SKM-1 (cell line): ENCODE data around the gene PRMT9.
A peak's percentile ranks its signal among the peaks of the same experiment; 100 is the strongest.

Source experiments
- DNase-seq: peaks from one replicate; lab custom pipeline; 2025; ENCODE audit not compliant: unreplicated experiment; lab: John Stamatoyannopoulos, UW

PRMT9 gene

DNA sequence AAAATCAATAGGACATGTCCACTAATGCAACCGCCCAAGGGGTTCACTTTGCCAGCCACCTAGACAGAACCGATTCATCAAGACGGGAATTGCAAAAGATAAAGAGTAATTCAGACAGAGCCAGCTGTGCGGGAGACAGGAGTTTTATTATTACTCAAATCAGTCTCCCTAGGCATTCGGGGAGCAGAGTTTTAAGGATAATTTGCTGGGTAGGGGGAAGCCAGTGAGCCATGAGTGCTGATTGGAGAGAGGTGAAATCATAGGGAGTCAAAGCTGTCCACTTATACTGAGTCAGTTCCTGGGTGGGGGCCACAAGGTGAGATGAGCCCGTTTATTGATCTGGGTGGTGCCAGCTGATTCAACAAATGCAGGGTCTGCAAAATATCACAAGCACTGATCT is 58.2 kb downstream of the PRMT9 start:
- no peak for DNase-seq

DNA sequence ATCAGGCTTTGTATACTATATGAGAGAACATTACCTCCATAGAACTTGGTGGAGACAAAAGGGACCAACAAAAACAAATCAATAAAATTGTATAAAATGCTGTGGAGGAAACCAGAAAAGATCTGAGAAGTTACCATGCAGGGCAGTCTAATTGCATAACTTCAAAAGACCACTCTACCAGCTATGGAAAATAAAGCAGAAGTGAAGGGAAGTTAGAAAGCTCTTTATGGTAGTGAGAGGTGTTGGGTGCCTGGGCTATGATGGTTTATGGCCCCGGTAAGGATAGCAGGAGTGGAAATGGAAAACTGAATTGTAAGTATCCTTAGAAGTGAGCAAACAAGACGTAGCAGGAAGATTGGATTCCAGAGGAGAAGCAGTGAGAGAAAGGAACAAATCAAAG is 63.6 kb downstream of the PRMT9 start:
- no peak for DNase-seq

DNA sequence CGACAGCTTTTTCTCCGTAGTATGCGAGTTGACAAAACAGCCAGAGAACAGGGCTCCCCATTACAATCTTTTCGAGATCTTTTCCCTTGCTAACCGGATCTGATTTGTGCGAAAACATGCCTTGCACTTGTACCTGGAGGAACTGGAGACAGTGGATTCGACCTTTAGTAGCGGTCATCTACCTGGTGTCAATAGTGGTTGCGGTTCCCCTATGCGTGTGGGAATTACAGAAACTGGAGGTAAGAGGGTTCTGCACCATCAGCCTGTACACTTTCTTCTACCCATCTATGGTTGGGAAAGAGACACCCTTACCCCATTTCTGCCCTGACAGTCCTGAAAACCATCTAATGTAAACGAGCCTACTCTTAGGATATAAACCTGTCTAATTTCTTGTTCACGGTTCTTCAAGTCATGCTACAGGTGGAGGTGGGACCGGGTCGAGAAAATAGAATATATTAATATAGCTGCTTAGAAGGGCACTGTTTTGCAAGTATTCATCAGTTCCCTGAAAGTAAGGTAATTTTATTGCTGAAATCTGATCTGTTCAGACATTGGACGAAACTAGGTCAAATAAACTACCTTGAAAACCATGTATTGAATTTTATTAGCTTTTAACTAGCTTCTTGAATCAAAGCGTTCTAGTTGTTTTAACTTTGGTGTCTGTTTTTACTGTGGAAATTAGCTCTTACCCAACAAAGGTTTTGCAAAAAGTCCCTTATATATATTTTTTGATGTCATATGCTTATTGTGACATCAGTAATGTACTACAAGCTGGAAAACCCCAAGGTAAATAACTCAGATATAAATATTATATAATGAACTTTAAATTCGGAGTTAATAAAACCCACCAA is 65.9 kb downstream of the PRMT9 start:
- no peak for DNase-seq

DNA sequence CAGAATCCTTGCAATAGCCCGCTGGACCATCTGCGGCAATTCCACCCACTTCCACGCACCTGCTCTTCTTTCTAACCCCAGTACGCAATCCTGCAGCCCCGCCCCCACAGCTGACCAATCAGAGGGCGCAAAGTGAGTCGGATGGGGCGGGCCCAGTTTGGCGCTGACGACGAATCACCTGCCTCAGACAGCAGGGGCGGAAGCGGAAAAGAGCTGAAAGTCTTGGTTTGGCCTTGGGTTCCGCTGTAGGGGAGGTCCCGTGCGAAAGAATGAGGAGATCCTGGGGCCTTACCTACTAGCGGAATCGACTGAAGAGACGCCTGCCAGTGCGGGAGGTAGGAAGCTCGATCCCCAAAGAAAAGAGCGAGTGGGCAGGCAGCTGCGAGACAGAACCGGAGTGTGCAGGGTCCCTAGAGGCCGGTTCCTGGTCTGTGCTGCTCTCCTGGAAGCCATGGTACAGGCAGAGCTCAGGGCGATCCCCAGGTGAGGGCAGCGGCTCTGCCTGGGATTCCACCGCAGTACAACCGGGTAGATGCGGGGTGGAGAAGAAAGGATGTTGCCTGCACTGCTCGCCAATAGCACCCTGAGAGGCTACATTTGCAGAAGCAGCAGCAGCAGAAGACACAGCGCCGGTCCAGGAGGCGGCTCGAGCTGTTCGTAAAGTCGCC is 66.7 kb downstream of the PRMT9 start, which contains the start of gene TMEM184C:
Gene TMEM184C (plus strand): TSS at position 225 of the 668 bp plus-strand sequence. CDS start 560 bp downstream, outside the sequence.
- DNase-seq: peak; percentile 95

DNA sequence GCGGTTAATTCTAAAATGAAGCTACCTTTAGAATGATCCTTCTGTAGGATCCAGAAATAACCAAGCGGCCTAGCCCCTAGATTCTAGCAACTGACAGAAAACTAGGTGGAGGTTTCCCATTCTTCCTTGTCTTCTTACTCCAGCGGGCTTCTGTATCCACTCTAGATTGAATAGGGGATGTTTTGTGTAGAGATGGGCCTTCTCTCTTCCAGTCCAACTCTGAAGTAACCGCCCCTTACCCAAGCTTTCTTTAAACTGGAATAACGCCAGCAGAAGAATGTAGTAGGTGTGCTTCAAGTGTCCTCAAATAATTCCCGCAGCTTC is 67.2 kb downstream of the PRMT9 start:
- DNase-seq: no peak

DNA sequence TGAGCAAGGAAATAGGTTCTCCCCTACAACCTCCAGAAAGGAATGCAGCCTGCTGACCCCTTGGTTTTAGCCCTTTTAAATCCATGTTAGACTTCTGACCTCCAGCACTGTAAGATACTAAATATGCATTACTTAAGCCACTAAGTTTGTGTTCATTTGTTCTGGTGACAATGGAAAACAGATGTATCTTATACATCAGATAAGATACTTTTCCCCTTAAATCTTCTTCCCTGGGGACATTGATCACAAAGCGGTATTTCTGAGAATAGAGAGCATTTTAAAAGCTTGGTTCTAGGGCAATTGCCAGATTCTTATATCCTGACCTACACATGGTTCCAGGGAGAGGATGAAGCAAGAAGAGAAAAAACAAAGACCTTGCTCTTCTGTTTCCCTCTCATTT is 73.3 kb downstream of the PRMT9 start:
- DNase-seq: no peak

DNA sequence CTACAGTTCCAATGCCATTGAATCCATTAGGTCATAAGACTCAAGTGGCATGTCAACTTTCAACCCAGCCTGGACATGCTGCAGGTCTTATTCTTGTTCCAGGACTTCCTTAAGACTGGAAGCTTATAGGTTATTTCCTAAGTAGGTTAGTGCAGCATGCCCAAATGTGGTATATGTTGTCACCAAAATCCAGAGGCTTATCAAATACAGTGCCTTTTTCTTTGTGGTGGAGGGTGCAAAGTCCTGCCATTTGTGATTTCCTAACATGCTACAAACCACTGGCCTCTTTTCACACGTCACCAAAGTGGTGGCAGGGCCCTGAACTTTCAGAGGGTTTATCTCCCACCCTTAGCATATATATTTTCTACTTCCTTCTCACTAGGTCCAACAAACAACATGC is 76.5 kb downstream of the PRMT9 start:
- no peak for DNase-seq

DNA sequence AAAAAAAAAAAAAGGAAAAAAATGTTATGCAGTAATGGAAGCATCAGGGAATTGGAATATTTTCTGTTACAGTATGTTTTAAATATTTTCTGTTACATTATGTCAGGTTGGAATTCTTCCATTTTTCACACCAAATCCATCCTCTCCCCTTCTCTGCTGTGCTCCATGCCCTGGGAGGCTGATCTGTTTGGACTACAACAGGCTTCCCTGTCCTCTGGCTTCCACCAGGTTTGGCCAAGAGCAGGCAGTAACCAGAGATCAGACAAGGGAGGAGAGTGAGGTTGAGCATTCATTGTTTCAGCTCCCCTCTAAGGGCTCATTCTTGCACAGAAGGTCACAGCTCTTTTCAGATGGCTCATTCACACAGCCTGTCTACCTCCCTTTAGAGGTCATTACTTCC is 78.5 kb downstream of the PRMT9 start:
- no peak for DNase-seq

DNA sequence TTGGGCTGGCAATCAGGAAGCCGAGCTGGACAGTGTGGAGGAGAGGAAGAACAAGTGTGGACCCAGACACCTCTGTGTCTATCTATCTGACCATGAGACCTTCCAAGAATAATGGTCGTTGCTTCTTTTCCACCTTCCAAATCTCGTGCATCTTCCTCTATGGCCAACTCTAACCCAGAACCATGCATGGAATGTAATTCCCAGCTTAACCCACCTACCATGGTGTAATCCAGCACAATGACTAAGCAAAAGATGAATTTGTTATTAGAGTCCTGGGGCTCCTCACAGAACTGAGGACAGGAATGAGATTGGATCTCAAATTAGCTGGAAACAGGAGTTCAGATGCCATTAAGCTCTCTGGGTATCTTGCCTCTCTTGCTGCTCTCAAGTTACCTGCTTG is 84.2 kb downstream of the PRMT9 start:
- DNase-seq: no peak

DNA sequence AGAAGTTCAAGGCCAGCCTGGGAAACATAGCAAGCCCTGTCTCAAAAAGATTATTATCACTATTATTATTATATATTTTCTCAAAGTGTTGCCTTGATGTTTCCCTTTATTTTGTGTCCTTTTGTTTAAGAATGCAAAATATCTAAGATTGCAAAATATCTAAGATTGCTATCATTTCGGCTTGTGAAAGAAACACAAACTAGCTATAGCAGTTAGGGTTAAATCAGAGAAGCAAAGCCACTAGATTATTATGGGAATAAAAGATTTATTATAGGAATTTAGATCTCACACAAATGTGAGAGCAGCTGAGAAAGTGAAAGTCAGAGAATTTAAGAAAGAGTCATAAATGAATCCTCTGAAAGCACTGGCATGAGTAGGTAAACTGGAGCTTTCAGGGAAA is 84.8 kb downstream of the PRMT9 start:
- DNase-seq: no peak

DNA sequence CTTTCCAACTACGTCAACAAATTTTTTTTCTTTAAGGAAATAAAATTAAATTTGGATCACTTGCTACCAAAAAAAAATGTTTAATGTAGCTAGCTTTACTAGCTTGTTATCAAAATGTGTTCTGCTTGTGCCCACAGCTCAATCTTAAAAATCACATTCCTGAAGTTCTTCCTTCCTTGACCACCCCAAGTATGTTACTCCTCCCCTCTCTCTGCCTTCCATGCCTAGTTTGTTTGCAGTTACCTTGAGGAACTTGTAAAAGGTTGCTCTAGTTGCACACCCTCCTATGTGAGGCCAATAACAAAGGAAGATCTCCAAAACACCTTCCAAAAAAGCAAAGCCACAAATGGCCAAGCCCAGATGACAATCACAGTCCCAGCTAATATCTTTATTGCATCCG is 86.4 kb downstream of the PRMT9 start:
- no peak for DNase-seq

DNA sequence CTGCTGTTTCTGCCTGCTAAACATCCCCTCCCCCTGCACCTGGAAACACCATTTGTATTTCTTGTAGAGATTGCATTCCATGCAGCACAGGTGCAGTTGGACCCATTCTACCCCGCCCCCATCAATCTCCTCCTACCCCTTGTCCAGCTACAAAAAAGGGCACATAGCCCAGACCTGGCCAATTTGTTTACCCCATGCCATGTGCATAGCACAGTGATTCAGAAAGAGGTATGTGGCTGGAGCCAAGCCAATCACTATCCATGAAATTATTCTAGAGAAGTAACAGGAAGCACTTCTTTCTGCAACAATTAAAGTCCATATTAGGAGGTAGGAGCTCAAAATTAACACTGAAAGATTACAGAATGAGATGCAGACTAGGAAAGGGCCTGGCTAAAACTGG is 87.0 kb downstream of the PRMT9 start:
- no peak for DNase-seq

DNA sequence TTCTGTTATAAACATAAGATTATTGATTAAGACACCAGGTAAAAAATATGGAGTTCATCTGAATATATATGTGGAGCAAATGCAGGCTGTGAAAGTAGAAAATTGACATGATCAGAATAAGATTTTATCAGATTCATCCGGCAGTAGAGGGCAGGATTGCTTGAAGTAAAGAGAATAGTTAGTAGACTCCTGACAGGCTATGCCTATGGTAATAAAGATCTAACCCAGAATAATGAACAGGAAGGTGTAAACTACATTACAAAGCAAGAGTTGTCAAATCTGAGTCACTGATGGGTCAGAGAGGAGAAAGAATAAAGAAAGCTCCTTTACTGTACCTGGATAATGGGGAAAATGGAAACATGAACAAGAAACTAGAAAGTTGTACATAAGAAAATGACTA is 87.6 kb downstream of the PRMT9 start:
- no peak for DNase-seq

DNA sequence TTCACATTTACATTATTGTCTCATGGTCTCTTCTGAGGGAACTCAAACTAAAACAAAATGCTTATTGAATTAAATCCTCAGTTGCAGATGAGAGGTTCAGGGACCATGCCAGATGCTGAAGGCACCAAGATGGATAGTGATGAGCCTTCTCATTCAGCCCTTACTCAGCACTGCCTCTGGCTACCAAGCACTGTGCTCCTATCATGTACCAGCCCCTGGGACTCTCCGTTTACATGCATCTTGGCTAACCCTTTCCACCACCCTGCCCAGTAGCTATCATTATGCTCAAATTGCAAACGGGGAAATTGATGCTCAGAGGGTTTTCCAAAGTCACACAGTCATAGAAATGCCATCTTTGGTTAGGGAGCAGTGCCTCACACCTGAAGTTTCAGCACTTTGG is 89.4 kb downstream of the PRMT9 start:
- no peak for DNase-seq

DNA sequence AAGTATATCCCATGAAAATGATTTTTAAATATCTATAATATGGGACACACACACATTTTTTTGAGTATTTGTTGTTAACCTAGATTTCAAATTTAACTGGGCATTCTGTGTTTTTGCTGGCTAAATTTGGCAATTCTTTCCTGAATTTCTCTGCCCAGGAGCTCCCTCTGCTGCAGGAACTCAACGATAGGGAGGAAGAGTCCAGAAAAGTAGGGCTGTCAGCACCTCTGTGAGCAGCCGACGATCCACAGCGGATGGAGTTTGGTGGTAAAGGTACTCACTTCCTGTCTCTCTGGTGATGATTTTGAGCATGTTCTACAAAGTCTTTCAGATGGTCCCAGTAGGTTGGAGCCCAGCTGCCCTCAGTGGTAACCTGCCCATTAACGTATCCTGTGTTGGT is 89.9 kb downstream of the PRMT9 start:
- DNase-seq: no peak

DNA sequence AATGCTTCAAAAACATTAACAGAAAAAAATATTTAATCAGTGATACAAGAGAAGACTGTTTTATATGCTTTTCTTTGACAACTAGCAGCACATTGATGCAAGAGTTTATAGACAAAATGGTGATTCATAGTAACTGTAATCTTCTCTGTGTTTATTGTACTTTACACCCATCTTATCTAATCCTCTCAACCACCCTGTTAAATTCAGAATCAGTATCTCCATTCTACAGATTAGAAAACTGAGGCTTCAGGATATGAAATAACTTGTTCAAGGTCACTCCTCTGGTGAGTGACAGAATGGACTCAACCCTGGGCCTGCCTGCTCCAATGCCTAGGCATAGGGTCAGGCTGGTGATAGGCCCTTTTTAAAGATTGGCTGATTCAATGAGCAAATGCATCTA is 92.9 kb downstream of the PRMT9 start:
- no peak for DNase-seq

DNA sequence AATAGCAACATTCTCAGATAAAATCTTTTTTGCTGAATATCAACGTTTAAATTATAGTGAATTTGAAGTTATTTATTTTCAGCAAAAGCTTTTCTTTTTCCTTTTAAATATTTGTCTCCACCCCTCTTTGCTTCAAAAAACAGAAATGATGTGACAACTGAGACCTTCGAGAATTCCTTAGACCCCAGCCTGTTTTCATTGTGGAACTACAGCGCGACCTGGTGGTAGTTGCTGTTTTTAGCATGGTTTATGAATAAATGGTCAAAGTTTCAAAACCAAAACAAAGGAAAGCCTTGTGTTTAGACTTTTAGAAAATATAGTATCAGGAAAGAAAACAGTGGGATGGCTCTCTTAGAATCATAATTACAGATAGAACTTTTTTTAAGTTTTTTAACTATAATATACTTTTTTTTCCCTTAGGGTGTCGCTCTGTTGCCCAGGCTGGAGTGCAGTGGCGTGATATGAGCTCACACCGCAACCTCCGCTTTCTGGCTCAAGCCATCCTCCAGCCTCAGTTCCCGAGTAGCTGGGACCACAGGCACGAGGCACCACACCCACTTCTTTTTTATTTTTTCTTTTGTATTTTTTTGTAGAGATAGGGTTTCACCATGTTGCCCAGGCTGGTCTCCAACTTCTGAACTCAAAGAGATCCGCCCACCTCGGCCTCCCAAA is 93.6 kb downstream of the PRMT9 start:
- DNase-seq: peak; percentile 10

DNA sequence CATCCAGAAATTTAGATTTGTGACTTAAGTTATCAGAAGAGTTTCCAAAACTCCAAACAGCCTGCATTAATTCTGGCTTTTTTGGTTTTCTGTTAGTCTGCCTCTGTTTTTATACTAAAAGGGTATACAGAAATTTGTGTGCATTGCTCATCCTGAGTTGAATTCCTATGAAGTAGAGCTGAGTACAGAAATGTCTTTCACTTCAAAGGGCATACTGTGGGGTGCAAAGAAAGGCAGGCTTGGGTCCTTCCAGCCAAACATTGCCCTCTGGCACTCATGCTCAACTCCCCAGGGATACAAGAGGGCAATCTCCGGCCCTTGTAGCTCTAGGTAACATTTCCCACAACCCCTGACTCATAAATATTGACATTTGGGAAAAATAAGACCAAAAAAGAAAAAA is 94.4 kb downstream of the PRMT9 start:
- no peak for DNase-seq
